Ureter (tissue), 1 donor: Measurements from ENCODE around the gene PACSIN3. TPM values are rescaled to one million over a fixed set of nuclear protein-coding genes. Genes with fewer than 3 reads are reported as not detected.
"Not testable (repeated sequence)": the region's sequence is repeated elsewhere in the genome, so short reads cannot be mapped to it uniquely, and the experiment has no call there.

Experiments used
- DNase-seq: peaks from one replicate; pipeline ENCODE4 v3.0.0-alpha.2; 2020; ENCODE audit warnings: low spot score
- total RNA-seq: library from RNA; stranded (reverse); gene quantifications from one replicate; pipeline ENCODE4 v1.2.4, GENCODE V29; 2023
- donor health status: DM: yes; HTN: yes; CAD: no.

Gene PACSIN3
- total RNA-seq, 1 donor from 2014 or later, result 29.0 TPM

DNA sequence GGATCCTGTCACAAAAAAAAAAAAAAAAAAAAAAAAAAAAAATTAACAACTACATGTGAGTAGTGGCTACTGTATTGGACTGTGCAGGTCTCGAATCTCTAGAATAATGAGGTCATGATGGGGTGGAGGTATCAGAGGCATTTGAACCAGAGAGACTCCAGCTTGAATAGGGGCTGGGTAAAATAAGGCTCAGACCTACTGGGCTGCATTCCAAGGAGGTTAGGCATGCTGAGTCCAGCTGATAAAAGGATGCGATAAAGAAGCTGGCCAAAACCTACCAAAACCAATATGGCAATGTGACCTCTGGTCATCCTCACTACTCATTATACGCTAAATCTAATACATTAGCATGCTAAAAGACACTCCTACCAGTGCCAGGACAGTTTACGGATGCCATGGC lies 5.9 kb upstream of the PACSIN3 start:
- no peak for DNase-seq

DNA sequence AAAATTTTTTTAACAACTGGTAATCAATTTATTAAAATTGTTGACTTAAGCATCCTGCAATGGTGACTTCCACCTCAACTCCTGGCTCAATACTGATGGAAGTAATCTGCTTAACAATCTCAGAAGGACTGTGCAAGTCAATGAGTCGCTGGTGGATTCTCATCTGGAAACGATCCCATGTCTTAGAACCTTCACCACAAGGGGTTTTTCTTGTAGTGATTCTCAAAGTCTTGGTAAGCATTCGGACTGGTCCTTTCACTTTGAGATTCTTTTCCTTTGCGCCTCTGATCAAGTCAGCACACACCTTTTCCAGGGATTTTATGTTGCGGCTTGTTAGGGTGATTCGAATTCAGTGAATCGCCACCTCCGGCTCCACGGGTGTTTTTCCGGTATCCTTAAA lies 4.9 kb upstream of the PACSIN3 start:
- DNase-seq, result not testable (repeated sequence)

DNA sequence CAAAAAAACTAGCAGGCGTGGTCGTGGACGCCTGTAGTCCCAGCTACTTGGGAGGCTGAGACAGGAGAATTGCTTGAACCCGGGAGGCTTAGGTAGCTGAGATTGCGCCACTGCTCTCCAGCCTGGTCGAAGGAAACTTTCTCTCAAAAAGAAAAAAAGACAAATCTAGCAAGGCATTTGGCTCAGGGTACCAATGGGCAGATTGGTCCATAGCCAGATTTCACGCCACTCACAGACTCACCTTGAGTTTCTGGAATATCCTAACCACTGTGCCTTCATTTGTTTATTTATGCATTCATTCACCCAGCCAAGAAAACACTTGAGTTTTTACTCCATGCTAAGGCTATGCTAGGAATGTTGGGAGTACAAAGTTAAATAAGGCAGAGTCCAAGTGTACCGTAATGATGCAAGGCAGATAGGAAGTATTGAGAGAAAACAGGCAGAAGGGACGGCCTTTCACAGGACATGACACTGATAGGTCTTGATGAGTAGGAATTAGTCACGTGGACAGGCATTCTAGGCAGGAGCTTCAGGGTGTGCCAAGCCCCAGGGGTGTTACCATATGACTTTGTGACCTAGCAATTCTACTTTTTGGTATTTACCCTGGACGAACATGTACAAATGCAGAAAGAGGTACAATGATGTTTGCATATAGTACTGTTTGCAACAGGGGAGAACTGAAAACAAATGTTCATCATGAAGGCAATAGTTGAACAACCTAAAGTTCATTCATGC lies 3.0 kb upstream of the PACSIN3 start:
- no peak for DNase-seq

DNA sequence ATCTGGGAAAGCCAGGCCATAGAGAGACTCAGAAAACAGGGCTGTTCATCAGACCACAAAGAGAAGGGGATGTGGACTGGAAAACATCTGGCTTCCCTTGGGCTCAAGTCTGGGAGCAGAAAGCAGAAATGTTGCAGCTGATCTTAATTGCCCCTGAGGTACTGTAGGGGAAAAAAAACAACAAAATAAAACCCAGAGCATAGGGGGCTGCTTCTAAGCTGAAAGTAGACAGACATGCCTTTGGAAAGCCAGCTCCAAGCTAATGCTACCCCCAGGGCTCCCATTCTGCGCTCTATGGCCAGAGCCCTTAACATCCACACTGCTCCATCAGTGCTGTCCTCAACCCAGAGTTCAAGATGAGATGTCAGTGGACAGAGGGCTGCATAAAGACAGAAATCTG lies 2.0 kb upstream of the PACSIN3 start:
- DNase-seq, result no peak

DNA sequence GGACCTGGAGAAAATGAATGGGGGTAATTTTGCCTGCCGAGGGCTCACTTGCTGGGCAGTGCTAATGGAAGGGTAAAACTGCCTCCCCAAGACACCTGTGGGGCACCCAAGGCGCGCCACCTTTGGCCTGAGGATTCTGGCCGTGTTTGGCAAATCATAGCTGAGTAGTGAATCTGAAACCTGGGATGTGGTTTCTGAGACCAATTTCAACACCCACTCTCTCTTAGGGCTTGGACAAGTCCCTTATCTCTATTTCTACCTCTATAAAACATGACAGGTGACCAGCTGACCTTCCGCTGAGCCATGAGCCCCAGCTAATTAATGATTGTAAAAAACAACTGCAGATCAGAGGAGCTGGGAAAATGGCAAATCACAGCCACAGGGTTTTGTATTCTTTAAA lies 1.5 kb upstream of the PACSIN3 start:
- DNase-seq, result no peak

DNA sequence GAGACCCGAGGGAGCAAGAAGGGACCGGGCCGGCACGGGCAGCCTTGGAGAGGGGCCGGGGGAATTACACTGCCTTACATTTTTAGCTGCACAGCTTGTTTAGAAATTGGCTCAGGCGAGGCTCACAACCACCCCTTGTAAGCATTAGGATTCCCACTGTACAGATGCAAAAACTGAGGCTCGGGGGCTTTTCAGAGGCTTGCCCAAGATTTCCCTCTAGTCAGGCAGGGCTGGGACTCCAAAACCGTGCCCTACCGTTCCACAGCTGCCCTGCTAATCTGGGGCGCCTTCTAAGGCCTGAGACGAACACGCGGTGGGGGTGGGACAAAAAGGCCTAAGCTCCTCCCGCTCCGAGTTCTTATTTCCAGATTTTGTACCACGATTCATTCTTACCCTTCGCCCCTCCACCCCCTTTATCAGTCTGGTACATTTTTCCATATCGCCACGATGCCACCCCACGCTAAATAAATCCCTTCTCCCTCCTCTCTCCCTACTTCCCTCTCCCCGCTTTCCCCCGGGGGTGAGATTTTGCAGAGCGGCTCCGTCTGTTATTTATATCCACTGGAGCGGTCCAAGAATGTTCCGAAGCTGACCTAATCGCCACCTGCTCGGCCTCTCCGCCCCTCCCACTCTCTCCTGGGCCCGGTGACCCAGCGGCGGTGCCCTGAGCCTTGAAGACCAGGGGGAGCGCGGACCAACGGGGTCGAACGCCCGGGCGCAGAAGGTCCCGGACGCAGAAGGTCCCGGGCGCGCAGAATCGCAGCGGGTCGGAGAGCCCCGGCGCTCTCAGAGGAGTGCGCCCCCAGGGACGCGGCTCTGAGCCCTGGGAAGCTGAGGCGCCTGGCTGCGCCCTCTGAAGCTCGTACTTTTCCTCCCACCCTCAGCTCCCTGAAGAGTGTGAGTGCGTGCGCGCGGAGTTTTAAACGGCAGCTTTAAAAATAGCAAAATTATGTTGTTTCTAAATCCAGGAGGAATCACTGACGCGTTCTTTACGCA lies 764 bp upstream of the PACSIN3 start:
- peak; percentile 54 for DNase-seq

DNA sequence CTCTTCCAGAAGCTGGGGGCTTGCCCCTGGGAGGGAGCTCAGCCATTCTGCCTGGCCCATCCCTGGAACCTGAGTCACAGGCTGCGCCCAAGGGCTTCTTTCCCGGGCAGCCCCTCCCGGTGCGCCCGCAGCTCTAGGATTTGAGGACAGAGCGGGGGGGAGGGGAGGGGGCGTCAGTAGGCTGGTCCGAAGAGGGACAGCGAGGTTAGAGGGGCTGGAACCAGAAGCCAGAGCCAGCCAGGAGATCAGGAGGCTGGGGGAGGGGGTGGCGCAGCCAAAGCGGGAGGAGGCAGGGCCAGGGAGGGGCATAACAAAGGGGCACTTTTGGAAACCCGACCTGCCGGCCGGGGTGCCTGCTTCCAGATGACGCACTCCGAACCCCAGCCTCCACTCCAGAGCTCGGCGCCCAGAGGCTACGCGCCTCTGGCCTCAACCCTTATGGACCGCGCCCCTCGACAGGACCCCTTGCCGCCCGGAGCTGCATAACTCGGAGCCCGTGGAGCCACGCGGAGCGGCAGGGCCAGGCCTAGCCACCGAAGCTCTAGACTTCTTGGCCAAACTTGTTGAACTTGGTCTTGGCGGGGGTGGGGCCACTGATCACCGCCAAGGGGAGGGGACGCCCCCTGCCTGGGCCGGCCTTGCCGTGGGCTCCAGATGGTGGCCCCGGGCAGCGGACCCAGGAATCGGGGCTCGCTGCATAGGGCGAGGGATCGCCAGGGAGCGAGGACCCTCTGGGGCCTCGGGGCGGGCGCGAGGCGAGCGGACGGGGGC lies 744 bp downstream of the PACSIN3 start:
- DNase-seq, result peak; percentile 64

DNA sequence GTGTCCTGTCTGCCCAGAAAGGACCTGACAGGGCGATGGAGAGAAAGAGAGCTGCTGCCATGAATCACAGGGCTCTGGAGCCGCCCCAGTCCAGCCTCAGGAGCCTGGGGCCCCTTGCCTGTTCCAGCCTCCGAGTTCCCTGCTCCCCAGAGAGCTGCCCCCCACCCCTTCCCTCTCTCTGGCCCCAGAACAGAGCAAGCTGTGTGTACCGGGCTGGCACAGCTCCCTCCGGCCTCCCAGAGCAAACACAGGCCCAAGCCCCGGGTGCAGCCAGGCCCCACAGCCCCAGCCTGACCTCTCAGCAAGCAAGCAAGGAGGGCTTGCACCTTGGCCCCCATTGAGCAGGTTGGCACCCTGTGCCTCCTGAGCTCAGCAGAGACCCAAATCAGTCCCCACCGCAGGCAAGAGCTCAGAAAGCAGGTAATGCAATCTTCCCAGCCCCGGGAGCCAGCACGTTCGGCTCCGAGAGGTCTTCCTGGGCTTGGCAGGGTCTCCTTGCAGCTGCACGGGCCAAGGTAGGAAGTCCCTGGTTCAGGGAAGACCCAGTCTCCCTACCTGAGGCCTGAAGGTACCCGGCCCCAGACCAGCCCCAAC lies 1.4 kb downstream of the PACSIN3 start:
- DNase-seq, result no peak

DNA sequence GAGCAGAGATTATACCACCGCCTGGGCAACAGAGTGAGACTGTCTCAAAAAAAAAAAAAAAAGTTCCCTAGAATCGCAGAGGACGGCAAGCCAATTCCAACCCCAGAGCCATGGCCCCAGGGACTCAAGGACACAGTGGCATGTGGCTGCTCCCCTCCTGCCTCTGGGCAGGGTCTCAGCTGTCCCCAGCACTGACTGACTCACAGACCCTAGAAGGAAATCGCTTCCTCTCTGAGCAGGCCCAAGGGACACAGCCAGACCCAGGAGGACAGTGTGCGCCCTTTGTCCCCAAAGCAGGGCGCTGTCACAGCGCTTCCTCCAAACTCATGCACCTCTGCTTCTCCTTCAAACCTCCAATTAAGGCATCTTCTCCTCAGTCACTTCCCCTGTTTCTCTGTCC lies 2.3 kb downstream of the PACSIN3 start:
- no peak for DNase-seq

DNA sequence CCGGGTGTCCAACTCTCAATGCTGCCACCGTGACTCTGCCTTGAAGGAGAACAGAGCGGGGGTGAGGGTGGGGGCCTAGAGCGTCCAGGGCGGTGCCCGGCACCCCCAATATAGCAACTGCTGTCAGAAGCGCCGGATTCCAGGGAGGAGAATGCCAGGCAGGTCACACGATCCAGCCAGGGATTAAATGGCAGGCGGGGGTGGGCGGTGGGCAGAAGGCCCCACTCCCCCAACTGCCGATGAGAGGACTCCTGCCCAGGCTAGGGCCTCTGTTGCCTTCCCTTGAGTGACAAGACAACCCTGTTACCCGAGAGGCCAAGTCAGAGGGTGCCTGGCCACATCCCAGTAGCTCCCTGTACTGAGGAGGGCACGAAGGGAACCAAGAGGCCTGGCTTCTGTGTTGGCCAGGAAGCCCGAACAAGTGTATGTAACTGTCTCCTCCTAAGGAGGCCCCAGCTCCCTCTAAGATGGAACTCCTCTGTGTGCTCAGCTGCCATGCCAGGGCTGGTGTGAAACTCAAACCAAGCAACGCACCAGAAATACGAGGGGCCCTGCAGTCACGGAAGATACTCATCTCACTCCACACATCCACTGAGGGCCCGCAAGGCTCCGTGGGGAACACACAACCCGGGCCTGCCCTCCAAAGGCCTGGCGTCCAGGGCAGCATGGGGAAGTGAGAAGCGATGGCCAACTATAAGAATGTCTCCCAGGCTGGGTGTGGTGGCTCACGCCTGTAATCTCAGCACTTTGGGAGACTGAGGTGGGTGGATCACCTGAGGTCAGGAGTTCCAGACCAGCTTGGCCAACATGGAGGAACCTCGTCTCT lies 3.0 kb downstream of the PACSIN3 start:
- DNase-seq, result no peak

DNA sequence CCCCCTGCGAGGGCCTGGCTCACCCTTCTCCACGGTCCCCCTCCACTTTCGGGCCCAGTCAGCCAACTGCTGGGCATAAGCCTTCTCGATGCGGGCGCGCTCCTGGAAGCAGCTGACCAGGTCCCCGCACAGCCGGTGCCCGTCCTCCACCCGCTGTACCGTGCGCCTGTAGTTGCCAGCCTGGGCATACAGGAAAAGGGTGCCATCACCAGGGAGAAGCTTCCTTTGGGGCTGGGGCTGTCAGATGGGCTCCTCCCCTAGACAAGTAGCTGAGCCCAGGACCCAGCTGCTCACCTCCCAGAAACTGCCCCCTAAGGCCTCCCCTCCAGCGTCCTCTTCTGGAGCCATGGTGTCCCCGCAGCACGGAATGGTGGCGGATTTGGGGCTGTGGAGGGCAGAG lies 3.9 kb downstream of the PACSIN3 start:
- no peak for DNase-seq

DNA sequence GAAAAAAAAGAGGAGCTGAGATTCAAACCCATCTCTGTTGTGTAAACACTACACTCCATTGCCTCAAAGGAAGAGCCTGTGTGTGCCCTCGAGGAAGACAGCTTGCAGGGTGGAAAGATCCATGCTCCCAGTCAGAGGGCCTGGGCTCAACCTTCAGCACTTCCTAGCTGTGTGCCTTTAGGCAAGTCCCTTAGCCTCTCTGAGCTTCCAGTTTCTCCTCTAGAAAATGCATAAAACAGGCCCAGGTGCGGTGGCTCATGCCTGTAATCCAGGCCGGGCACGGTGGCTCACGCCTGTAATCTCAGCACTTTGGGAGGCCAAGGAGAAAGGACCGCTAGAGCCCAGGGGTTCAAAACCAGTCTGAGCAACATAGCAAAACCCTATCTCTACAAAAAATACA lies 5.0 kb downstream of the PACSIN3 start:
- DNase-seq, result no peak

DNA sequence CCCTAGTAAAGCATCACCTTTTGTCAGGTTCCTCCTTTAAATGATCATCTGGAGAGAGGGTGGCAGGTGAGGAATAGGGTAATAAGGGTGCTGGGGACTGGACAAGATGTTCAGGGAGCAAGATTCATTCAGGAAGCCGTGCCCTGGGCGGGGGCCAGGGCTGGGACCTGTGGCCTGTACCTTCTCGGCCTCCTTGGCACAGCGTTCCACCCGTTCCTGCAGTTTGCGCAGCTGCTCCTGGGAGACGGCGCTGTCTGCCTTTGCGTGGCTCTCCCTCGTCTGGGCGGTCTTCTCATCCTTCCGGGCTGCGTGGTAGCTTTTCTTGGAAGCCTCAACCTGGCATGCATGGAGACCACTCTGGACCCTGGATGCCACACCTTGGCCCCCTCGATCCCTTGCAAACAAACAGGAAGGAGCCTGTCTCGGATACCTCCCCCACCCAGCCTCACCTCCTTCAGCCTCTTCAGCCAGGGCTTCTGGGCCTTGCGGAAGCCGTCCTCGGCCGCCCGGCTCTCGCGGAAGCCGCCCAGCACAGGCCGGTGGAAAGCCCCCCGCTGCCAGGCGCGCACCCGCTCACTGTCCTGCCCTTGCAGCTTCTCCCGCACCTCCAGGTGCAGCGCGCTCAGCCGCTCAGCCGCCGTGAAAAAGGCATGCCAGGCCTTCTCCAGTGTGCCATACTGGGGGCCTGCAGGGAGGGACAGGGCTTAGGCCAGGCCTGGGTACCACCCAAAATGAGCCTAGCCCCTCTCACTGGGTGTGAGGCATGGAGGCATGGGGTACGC lies 6.0 kb downstream of the PACSIN3 start:
- no peak for DNase-seq

DNA sequence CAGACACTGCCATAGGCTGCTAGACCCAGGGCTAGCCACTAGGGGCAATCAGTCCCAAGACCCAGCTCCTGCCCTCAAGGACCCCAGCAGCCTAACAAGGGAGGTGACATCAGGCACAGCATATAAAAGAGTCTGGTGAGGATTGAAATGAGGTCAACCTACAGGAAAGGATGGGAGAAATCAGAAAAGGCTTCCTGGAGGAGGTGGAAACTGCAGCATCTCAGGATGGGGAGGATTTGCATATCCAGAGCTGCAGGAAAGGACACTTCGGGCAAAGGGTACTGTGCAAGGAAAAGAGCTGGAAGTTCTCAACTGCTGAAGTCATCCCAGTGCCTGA lies 6.6 kb downstream of the PACSIN3 start:
- DNase-seq, result no peak

DNA sequence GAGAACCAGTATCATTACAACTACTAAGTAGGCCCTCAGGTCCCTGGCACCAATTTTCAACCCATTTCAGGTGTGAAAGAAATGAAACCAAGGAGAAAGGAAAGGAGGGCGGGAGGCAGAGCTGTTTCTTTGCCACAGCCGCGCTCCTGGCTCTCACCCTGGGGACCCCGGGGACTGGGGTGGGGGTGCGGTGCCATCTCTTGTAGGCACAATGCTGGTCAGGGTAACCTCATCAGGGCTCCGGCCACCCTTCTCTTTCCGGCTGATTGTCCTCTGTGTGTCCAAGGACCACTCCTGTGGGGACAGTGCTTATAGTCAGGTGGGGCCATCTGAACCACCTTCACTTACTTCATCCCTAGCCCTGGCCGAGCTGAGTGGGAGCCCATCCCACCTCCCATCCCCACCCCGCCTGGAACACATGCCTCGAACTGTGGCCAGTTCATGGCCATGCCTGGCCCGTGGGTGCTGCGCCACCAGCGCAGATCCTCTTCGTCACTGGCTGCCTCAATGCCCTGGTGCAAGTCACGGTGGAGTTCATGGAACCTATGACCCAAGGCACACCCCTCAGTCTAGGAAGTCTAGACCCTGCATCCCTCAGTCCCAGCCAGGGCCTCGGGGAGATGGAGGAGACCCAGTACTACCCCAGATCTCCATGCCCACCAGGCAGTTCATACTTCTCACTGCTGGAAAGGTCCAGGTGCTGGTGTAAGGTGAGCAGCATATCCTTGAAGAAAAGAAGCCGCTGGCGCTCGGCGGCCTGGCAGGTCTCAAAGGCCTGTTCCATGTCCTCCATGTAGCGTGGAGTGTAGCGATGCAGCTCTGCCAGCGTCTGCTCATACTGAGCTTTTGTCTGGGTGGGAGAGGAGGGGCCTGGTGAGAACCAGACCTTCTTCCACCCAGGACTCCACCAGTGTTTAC lies 7.2 kb downstream of the PACSIN3 start:
- no peak for DNase-seq

DNA sequence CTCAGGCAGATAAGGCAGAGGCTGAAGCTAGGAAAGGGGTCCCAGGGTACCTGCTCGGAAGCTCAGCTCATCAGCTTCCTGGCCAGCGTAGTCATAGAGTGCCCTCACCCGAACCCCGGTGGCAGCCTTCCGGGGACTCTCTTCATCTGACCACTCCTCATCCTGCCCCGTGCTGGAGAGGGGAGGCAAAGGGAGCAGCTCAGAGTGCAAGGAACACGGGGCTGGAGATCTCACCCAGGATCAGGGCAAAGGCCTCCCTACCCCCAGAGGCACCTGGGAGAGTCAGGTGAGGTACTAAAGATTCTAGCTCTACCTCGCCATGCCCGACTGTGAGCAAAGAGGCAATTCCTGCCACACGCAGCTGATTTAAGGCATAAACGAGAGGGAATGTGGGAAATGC lies 7.9 kb downstream of the PACSIN3 start:
- DNase-seq, result no peak

DNA sequence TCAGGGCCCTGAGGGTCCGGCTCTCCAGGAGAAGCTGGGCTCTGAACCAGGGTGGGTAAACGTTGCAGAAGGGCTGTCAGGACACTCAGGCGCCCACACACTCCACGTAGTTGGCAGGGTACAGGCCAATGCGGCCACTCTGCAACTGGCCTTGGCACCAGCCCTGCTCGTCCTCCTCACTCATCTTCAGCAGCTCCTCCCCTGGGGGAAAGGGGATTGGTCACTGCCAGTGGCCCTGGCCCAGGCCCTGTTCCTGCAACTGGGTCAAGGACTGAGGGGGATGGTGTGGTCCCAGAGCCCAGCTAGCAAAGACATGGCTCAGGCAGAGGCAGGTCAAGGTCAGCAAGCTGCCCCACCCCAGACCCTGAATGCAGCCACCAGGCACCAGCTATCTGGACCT lies 8.4 kb downstream of the PACSIN3 start:
- DNase-seq, result no peak

DNA sequence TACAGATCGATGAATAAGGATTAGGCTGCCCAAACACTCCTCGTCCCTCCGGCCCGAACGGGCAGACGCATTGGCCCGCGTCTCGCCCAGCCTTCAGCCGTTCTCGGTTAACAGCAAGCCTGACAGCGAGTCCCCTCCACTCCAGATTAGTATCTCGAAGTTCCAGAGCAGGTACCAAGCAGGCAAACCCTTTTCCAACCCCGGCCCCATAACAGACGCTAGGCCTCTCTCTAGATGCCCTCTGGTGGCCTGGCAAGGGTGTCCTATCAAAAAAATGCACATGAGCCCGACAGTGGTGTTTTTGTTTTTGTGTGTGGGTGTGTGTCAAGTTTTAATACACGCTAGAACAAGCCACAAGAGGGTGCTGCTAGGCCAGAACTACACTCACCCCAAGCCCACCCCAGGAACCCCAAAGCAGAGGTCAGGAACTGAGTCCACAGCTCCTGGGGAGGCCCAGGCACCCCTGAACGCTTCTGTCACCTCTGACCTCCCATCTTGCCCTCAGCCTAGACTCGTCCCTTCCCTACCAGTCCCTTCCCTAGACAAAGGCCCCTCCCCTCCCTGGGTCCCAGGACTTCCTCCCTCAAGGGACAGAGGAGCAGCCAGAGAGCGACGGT lies 8.9 kb downstream of the PACSIN3 start:
- peak; percentile 85 for DNase-seq
